NCI-H2081 (cell line): ENCODE data around the gene AKT3.

Experiments
- DNase-seq, 2 experiments: peaks; one replicate each; lab custom pipeline; 2025; lab: John Stamatoyannopoulos, UW

The AKT3 gene

DNA sequence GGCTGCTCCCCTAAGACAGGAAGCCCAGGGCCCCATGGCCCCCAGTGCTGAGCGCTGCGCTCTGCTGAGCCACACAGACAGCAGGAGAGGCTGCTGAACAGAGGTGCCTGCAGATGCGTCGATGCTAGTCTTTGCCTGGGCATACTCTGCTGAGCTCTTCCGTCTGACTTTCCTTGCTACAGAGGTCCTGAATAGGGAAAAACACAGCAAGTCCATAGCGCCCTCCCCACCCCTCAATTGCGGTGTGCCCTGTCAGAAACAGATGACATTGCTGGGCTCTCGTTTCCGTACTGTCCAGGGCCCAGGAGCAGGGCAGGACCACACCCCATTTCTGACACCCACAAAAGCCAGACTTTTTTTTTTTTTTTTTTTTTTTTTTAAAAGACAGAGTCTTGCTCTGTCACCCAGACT is 341.7 kb downstream of the AKT3 start:
- DNase-seq: peak in 1 of 2 experiments; percentile 10

- no peak for DNase-seq
Observed at GRCh38 chr1:243507672-243508302, 342.3 kb downstream of the AKT3 start.

DNA sequence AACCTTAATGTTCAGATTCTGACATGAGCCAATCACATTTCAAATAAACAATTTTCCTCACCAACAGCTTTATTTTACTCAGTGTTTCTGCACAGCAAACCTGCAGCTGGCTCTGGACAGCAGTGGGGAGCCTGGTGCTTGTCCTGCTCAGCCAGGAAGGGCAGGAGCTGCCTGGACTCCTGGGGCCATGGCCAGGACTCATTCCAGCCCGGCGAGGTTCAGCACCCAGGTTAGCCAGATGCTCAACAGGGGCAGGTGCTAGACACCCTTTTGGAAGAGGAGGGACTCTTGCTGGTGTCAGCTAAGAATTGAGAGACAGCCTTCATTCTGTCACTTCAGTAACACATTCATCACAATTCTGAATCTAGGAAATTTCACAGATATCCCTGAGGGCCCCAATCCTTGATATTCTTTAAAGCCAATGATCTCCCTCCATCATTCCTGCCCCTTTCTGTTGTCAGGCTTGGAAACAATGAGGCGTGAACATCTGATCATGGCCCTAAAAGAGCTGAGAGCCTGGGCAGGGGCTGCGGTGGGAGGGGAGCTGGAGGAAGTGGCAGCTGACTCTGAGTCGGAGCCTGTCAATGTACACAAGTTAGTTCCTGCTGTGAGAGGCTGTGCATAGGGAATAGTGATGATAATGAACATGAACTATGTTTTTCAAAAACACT is 342.9 kb downstream of the AKT3 start:
- DNase-seq: peak; percentile 25 to 72

DNA sequence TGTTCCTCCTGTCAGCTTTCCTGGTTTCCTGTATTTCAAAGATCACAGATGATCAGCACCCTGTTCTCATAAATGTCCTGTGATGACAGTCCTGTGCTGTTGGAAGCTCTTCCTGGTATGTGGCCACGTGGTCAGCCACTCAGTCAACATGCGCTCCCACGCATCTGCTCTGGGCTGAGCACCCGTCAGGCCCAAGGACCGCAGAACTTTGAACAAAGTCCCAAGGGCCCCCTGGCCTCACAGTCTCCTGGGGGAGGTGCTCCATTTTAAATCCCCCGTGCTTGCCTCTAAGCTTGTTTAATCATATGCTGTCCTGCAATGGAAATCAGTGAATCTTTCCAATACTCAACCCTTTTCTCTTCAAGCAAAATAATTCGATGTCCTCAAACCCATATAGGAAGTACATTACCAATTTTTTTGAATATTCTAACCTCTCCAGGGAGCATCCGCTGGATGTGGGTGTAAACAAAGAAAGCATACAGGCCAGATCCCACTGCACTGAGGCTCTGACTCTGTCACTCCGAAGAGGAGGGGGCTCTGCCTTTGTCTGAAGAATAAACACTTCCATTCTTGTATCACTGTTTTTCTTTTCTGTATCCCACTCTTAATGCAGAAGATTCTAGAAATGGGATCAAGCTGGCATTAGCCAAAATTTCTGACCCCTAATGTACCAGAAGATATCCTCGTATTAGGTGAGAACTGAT is 343.9 kb downstream of the AKT3 start:
- no peak for DNase-seq

DNA sequence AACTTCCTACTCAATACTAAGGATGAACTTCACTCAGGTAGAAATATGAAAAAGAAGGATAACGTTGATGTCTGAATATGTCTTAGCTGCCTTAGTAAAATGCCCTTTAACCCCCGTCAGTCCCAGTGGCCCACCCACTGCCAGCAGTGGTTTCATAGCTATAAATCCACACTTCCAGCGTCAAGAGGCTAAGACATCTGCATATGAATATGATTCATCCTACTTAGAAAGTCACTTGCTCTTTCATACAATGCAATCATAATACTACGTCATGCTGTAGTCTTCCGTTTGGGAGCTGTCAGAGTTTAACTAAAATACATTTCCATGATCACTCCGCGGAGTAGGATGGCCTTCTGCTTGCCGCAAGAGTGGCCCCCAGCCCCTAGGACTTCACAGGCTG is 346.9 kb downstream of the AKT3 start:
- no peak for DNase-seq

DNA sequence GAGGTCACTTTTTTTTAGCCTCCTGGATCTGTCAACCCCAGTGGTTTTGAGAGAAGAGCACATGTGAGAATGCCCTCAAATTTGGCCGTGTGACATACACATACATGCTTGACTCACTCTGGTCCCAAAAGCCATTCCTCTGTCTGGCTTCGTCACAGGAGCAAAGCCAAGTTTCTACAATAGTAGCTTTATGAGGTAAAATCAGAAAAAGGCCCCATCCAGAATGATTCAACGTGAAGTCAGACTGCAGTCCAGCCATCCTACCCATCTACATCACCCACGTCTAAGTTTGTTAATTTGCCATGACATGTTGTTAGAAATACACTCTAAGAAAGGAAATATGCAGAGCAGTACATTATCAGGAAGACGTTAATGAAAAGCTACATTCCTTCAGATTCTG is 349.0 kb downstream of the AKT3 start:
- no peak for DNase-seq

DNA sequence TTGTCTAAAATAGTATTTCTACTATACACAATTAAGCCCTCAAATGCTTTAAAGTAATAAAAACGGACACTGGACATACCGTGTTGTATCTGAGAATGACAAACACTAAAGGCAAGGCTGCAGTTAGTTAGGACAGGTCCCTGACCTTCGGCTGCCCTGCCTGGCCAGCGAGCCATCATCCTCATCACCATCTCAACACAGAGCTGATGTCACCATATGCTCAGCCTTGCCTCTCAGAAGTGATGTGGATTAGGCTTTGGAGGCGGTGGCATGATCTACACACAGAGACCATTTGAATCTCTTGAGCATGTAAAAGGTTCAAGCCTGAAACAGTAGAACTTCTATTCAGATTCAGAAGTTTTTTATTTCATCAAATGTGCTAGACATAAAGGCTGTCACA is 349.5 kb downstream of the AKT3 start:
- DNase-seq: no peak

DNA sequence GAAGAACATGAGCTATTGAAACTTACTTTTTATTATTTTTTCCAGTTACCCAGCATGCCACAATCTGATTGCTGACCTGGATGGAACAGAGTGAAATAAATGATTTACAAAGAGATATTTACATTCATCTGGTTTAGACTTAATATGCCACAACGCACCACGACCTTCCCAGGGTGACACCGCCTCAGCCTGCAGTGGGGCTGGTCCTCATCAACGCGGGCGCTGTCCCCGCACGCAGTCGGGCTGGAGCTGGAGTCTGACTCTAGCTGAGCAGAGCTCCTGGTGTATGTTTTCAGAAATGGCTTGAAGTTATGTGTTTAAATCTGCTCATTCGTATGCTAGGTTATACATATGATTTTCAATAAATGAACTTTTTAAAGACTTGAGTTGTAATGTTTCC is 350.3 kb downstream of the AKT3 start:
- DNase-seq: no peak

GRCh38 chr1:243499248-243499647 is 350.8 kb downstream of the AKT3 start:
- DNase-seq: no peak

GRCh38 chr1:243497939-243498681 is 351.9 kb downstream of the AKT3 start:
- DNase-seq: no peak

GRCh38 chr1:243496806-243497205 is 353.2 kb downstream of the AKT3 start:
- DNase-seq: no peak

GRCh38 chr1:243496187-243496646 is 353.8 kb downstream of the AKT3 start:
- no peak for DNase-seq

DNA sequence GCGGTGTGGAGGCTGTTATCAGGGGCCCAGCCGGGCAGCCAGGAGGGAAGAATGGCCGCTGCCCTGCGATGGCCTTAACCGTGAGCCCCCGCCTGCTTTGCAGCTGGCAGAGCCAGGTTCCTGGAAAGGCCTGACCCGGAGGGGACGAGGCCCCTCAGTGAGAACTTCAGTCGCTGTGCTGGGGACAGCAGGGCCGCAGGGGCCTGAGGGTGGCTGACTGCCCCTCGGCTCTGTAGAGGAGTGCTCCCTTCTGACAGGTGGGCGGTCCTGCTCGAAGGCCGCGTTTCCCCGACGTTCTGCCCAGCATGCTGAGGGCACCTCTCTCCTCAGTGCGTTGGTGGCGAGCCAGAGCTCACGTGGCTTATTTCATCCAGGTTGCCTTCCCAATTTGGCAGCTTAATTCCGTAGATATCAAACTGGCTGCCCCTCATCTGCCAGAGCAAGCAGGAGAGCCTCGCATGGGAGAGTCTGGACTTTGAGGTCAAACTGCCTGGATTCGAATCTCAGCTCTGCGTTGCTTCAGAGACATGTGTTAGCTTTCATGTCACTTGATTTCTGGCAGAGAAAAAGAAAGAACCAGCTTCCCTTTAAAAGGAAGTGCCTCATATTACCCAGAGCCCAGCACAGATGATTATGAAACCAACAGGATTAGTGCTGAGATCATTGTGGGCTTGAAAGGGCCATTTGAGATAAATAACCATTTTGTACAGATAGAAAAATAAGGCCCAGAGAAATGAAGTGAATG is 354.4 kb downstream of the AKT3 start:
- no peak for DNase-seq

GRCh38 chr1:243494741-243495431 is 355.2 kb downstream of the AKT3 start:
- no peak for DNase-seq

GRCh38 chr1:243493156-243494129 is 356.6 kb downstream of the AKT3 start:
- no peak for DNase-seq

GRCh38 chr1:243490748-243491686 is 359.0 kb downstream of the AKT3 start:
- no peak for DNase-seq

- peak in 1 of 2 experiments; percentile 28 for DNase-seq
Observed at GRCh38 chr1:243489681-243490546, 360.1 kb downstream of the AKT3 start.

DNA sequence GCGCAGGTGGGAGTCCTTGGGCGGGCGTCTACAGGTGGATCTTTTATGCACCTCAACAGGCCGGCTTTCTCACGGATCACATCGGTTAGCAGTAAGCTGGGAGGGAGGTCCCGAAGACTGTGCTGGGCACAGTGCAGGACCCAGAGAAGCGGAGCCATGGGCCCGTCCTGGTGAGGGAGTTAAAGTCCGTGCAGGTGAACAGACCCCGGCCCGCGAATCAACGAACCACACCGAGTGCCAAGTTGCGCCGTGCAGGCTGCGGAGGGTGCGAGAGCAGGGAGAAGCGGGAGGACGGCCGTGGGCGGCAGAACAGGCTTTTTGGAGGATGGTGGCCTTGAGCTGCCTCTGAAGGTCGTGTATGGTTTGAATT is 360.9 kb downstream of the AKT3 start:
- DNase-seq: no peak
